Endodermal cell (in vitro differentiated cells): ENCODE measurements around the gene EIF2AK3. TPM values are rescaled to one million over a fixed set of nuclear protein-coding genes. Genes with fewer than 3 reads are reported as not detected.

Experiments
- DNase-seq: peaks from one replicate; pipeline ENCODE4 v3.0.0-alpha.2; 2017
- H3K27ac ChIP-seq: 2 replicates; pipeline ENCODE4 v1.5.1; 2013; ENCODE audit warnings: mild to moderate bottlenecking, low read depth, low read length, moderate library complexity
- H3K27me3 ChIP-seq: 2 replicates; pipeline ENCODE4 v1.6.1; 2013; ENCODE audit warnings: mild to moderate bottlenecking, low read length, moderate library complexity; ENCODE audit not compliant: insufficient read depth, control insufficient read depth, poor library complexity, severe bottlenecking
- H3K36me3 ChIP-seq: 2 replicates; pipeline ENCODE4 v1.7.0; 2013; ENCODE audit warnings: mild to moderate bottlenecking, low read length, moderate library complexity; ENCODE audit not compliant: control insufficient read depth, insufficient read depth
- H3K4me1 ChIP-seq: one replicate; pipeline ENCODE4 v1.7.0; 2013; ENCODE audit warnings: low read length; ENCODE audit not compliant: control insufficient read depth, insufficient read depth
- H3K4me3 ChIP-seq: 2 replicates; pipeline ENCODE4 v1.5.1; 2013; ENCODE audit warnings: mild to moderate bottlenecking, low read length, moderate library complexity
- H3K9ac ChIP-seq: 2 replicates; pipeline ENCODE4 v1.6.1; 2013; ENCODE audit warnings: mild to moderate bottlenecking, low read length, moderate library complexity; ENCODE audit not compliant: poor library complexity, severe bottlenecking; ENCODE audit errors: extremely low read depth
- H3K9me3 ChIP-seq: 2 replicates; pipeline ENCODE4 v1.6.1; 2013; ENCODE audit warnings: mild to moderate bottlenecking, low read length, moderate library complexity; ENCODE audit not compliant: control insufficient read depth
- H3K27ac Mint-ChIP-seq: 2 replicates; pipeline ENCODE4 v1.8.0; 2020; ENCODE audit warnings: mixed read lengths
- H3K27me3 Mint-ChIP-seq: 2 replicates; pipeline ENCODE4 v1.8.0; 2021; ENCODE audit warnings: mild to moderate bottlenecking, mixed read lengths; ENCODE audit not compliant: insufficient read depth
- H3K36me3 Mint-ChIP-seq: 2 replicates; pipeline ENCODE4 v1.8.0; 2020; ENCODE audit warnings: low read depth, mixed read lengths
- H3K4me1 Mint-ChIP-seq: 2 replicates; pipeline ENCODE4 v1.8.0; 2020; ENCODE audit warnings: mixed read lengths
- H3K4me3 Mint-ChIP-seq: 2 replicates; pipeline ENCODE4 v1.8.0; 2020; ENCODE audit warnings: mild to moderate bottlenecking, moderate library complexity, mixed read lengths
- H3K9me3 Mint-ChIP-seq: 2 replicates; pipeline ENCODE4 v1.8.0; 2020; ENCODE audit warnings: mild to moderate bottlenecking, mixed read lengths
- CTCF ChIP-seq: fragments of 200-600 bp; sonication (generic); conservative IDR thresholded peaks from 2 replicates; pipeline ENCODE4 v1.5.0; 2021; ENCODE audit warnings: antibody characterized with exemption, mild to moderate bottlenecking
- WGBS, 2 experiments: methylation state at CpG; one replicate each; pipeline versions ENCODE4 v1.1.5 to v1.1.7; 2013; ENCODE audit warnings: missing lambda C conversion rate in 2 of 2, mixed read lengths in 1 of 2; ENCODE audit not compliant: insufficient coverage in 1 of 2, insufficient read length in 1 of 2; 5-methylcytosine and 5-hydroxymethylcytosine counted together
- total RNA-seq, 2 donors: library from RNA; stranded (reverse); fragmentation: NEBNext Ultra II Directional in 1 of 2; extraction: Animal tissue kit (Norgen Biotek cat#: 25700) in 1 of 2; gene quantifications; 2 replicates in 1 of 2; 3 replicates in 1 of 2; pipeline ENCODE4 v1.2.1, GENCODE V29; 2021

EIF2AK3 gene
- total RNA-seq, 2 donors from 2014 or later, result 26.3 to 45.2 TPM

GRCh38 chr2:88658881-88659537, 31.7 kb upstream of the EIF2AK3 start:
- Histone ChIP-seq H3K4me3 (no peak overlapping the region), H3K27me3 (no peaks in the 10 kb centered on the region), H3K9ac (no peak overlapping the region), H3K9me3 (no peaks in the 10 kb centered on the region), H3K27ac (peak overlapping the region; percentile 16), H3K36me3 (no peaks in the 10 kb centered on the region), H3K4me1 (peaks cover 3% of the 10 kb centered on the region)
- Mint-ChIP-seq H3K27ac (no peak overlapping the region), H3K4me1 (no peaks in the 10 kb centered on the region), H3K27me3 (no peaks in the 10 kb centered on the region), H3K4me3 (no peak overlapping the region), H3K36me3 (no peaks in the 10 kb centered on the region), H3K9me3 (peaks cover 3% of the 10 kb centered on the region)
- no peak for TF ChIP-seq CTCF
- DNase-seq, result peak; percentile 48
- WGBS, 2 experiments, result 73 to 79% methylated on average over 4 of the region's 4 CpGs

DNA sequence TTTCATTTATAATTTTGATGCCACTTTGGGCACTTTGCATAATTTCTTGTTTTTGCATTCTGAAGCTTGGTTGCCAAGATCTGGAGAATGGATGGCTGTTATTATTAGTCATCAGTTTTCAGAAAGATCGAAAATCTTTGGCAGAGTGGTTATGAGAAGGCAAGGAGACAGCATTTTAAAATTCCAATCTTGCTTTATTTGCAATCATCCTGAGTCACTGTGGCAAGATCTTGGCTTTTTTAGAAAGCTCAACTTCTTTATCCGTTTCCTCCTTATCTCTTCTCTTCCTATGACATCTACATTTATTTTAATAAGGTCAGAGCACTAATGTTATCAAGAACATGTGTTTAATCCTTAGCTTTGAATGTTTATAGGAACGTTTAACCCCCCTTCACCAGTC, 31.1 kb upstream of the EIF2AK3 start:
- Histone ChIP-seq H3K27ac (no peak overlapping the region), H3K9me3 (no peaks in the 10 kb centered on the region), H3K9ac (no peak overlapping the region)

GRCh38 chr2:88657131-88657530, 29.9 kb upstream of the EIF2AK3 start:
- Mint-ChIP-seq H3K27ac (no peak overlapping the region), H3K27me3 (no peaks in the 10 kb centered on the region), H3K4me1 (no peaks in the 10 kb centered on the region), H3K9me3 (peaks cover 3% of the 10 kb centered on the region), H3K36me3 (no peaks in the 10 kb centered on the region), H3K4me3 (no peak overlapping the region)
- H3K9me3 ChIP-seq, result no peaks in the 10 kb centered on the region
- H3K9ac ChIP-seq, result no peak overlapping the region
- TF ChIP-seq CTCF, result no peak
- no peak overlapping the region for H3K4me3 ChIP-seq
- H3K4me1 ChIP-seq, result peaks cover 3% of the 10 kb centered on the region
- H3K36me3 ChIP-seq, result no peaks in the 10 kb centered on the region
- no peak for DNase-seq
- WGBS, 2 experiments, result 95 to 100% methylated on average over 1 to 2 of the region's 2 CpGs
- no peak overlapping the region for H3K27ac ChIP-seq
- H3K27me3 ChIP-seq, result no peaks in the 10 kb centered on the region

More for the DNA sequence above, 31.1 kb upstream of the EIF2AK3 start:
- Histone ChIP-seq H3K4me1 (peaks cover 3% of the 10 kb centered on the region), H3K4me3 (no peak overlapping the region), H3K27me3 (no peaks in the 10 kb centered on the region), H3K36me3 (no peaks in the 10 kb centered on the region)
- DNase-seq, result no peak
- 92 to 100% methylated on average over 1 to 2 of the region's 3 CpGs for WGBS, 2 experiments
- H3K27me3 Mint-ChIP-seq, result no peaks in the 10 kb centered on the region
- H3K27ac Mint-ChIP-seq, result no peak overlapping the region
- H3K4me1 Mint-ChIP-seq, result no peaks in the 10 kb centered on the region
- H3K36me3 Mint-ChIP-seq, result no peaks in the 10 kb centered on the region
- H3K4me3 Mint-ChIP-seq, result no peak overlapping the region
- peaks cover 3% of the 10 kb centered on the region for H3K9me3 Mint-ChIP-seq
- TF ChIP-seq CTCF, result no peak
